Fibroblast of lung (primary cell): ENCODE measurements around the gene TLE5. TPM values are rescaled to one million over a fixed set of nuclear protein-coding genes. Genes with fewer than 3 reads are reported as not detected.
A peak's percentile ranks its signal among the peaks of the same experiment; 100 is the strongest.

Experiments used
- DNase-seq, 2 donors: peaks; one replicate each; pipeline versions ENCODE4 v3.0.0 to v3.0.0-alpha.2; 2010; ENCODE audit warnings: low read depth in 2 of 2
- H2AFZ ChIP-seq: 2 replicates; pipeline ENCODE4 v1.5.1; 2012; ENCODE audit warnings: low read length, control low read depth, inconsistent platforms
- H3K27ac ChIP-seq: 2 replicates; pipeline ENCODE4 v1.5.1; 2011; ENCODE audit warnings: low read length, control low read depth; ENCODE audit not compliant: insufficient read depth
- H3K27me3 ChIP-seq: 2 replicates; pipeline ENCODE4 v1.5.1; 2011; ENCODE audit warnings: mild to moderate bottlenecking, low read length; ENCODE audit not compliant: control insufficient read depth, insufficient read depth
- H3K36me3 ChIP-seq: 2 replicates; pipeline ENCODE4 v1.5.1; 2011; ENCODE audit warnings: low read length; ENCODE audit not compliant: control insufficient read depth, insufficient read depth
- H3K4me1 ChIP-seq: 2 replicates; pipeline ENCODE4 v1.5.1; 2011; ENCODE audit warnings: low read length; ENCODE audit not compliant: control insufficient read depth, insufficient read depth; ENCODE audit errors: extremely low read depth
- H3K4me2 ChIP-seq: 2 replicates; pipeline ENCODE4 v1.5.1; 2011; ENCODE audit warnings: low read length, control low read depth; ENCODE audit not compliant: insufficient read depth; ENCODE audit errors: extremely low read depth
- H3K4me3 ChIP-seq, 4 experiments: fragments of 200-600 bp in 1 of 4; sonication (generic) in 1 of 4; replicated peaks in 1 of 4; 2 replicates each; pipeline ENCODE4 v1.5.1; 2011 to 2016; ENCODE audit warnings: low read length in 4 of 4, low read depth in 3 of 4, mild to moderate bottlenecking in 3 of 4, control low read depth in 2 of 4, inconsistent platforms in 1 of 4, mixed read lengths in 1 of 4; ENCODE audit not compliant: insufficient read depth in 1 of 4; ENCODE audit errors: control extremely low read depth in 1 of 4
- H3K79me2 ChIP-seq: 2 replicates; pipeline ENCODE4 v1.5.1; 2012; ENCODE audit warnings: mild to moderate bottlenecking, low read length, inconsistent platforms; ENCODE audit not compliant: control insufficient read depth, insufficient read depth
- H3K9ac ChIP-seq: 2 replicates; pipeline ENCODE4 v1.5.1; 2011; ENCODE audit warnings: mild to moderate bottlenecking, low read length, control low read depth; ENCODE audit not compliant: insufficient read depth
- H3K9me3 ChIP-seq: 2 replicates; pipeline ENCODE4 v1.5.1; 2012; ENCODE audit warnings: low read depth, low read length; ENCODE audit not compliant: control insufficient read depth, insufficient read depth
- H4K20me1 ChIP-seq: 2 replicates; pipeline ENCODE4 v1.5.1; 2011; ENCODE audit warnings: low read length; ENCODE audit not compliant: control insufficient read depth, insufficient read depth; ENCODE audit errors: extremely low read depth
- EZH2 ChIP-seq: IDR thresholded peaks from 2 replicates; pipeline ENCODE4 v1.5.1; 2012; ENCODE audit warnings: low read length, control low read depth, mild to moderate bottlenecking; ENCODE audit errors: missing control alignments
- polyA plus RNA-seq, 2 donors: library from polyadenylated mRNA; depleted of rRNA in 1 of 2; stranded (reverse) in 1 of 2; unstranded in 1 of 2; fragments of >200 nt; gene quantifications; 2 replicates each; pipeline ENCODE4 v1.2.1, GENCODE V29; 2011 to 2012; ENCODE audit warnings: missing spikeins in 1 of 2
- total RNA-seq: library from RNA; depleted of rRNA; stranded (reverse); fragments of >200 nt; gene quantifications from 2 replicates; pipeline ENCODE4 v1.2.1, GENCODE V29; 2014
- TF ChIP-seq, protein P1 (sequence below), 2 donors: IDR thresholded peaks in 1 of 2; conservative IDR thresholded peaks in 1 of 2; 1 replicate in 1 of 2; 2 replicates in 1 of 2; pipeline ENCODE4 v1.5.1; 2011 to 2012; ENCODE audit warnings: low read length in 2 of 2, control low read depth in 1 of 2, inconsistent platforms in 1 of 2, low read depth in 1 of 2, mild to moderate bottlenecking in 1 of 2

Gene TLE5
- total and polyA plus RNA-seq, 2 donors (not counting 1 experiment from before 2014, with no cell fraction given): 173 to 319 TPM

DNA sequence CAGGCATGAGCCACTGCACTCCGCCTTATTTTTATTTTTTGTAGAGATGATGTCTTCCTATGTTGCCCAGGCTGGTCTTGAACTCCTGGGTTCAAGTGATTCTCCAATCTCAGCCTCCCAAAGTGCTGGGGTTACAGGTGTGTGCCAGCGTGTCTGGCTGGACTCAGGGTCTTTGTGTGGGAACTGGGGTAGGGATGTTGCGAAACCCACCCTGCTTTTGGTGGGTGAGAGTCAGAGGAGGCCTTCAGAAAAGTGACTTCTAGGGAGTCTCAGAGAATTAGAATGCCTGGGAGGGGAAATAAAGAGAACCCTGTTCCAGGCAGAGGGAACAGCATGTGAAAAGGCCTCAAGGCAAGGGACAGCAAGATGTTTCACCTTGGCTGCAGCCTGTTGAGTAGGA is 13.2 kb downstream of the TLE5 start:
- no peaks in the 10 kb centered on the region for H3K4me1 ChIP-seq
- H3K9ac ChIP-seq: no peak overlapping the region
- H3K36me3 ChIP-seq: no peaks in the 10 kb centered on the region
- TF ChIP-seq, protein P1, sequence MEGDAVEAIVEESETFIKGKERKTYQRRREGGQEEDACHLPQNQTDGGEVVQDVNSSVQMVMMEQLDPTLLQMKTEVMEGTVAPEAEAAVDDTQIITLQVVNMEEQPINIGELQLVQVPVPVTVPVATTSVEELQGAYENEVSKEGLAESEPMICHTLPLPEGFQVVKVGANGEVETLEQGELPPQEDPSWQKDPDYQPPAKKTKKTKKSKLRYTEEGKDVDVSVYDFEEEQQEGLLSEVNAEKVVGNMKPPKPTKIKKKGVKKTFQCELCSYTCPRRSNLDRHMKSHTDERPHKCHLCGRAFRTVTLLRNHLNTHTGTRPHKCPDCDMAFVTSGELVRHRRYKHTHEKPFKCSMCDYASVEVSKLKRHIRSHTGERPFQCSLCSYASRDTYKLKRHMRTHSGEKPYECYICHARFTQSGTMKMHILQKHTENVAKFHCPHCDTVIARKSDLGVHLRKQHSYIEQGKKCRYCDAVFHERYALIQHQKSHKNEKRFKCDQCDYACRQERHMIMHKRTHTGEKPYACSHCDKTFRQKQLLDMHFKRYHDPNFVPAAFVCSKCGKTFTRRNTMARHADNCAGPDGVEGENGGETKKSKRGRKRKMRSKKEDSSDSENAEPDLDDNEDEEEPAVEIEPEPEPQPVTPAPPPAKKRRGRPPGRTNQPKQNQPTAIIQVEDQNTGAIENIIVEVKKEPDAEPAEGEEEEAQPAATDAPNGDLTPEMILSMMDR (conservative IDR thresholded peaks at IDR 0.05 in 1 of 2, IDR thresholded peaks at IDR 0.05 in 1 of 2; ENCODE audit: low read depth in 1 of 2, low read length in 2 of 2): no peak
- TF ChIP-seq EZH2: no peak
- H2AFZ ChIP-seq: no peak overlapping the region
- H3K27ac ChIP-seq: no peak overlapping the region
- no peak overlapping the region for H3K4me2 ChIP-seq
- H3K79me2 ChIP-seq: no peaks in the 10 kb centered on the region
- H3K4me3 ChIP-seq: no peak overlapping the region
- no peak for DNase-seq
- H3K9me3 ChIP-seq: no peaks in the 10 kb centered on the region
- H3K27me3 ChIP-seq: no peaks in the 10 kb centered on the region
- H4K20me1 ChIP-seq: no peaks in the 10 kb centered on the region

- H3K4me1 ChIP-seq: no peaks in the 10 kb centered on the region
- no peaks in the 10 kb centered on the region for H4K20me1 ChIP-seq
- no peaks in the 10 kb centered on the region for H3K36me3 ChIP-seq
- no peaks in the 10 kb centered on the region for H3K9me3 ChIP-seq
- H2AFZ ChIP-seq: no peak overlapping the region
- H3K9ac ChIP-seq: no peak overlapping the region
- no peak overlapping the region for H3K27ac ChIP-seq
- H3K4me3 ChIP-seq: peak overlapping the region in 1 of 4 experiments; percentile 41
- H3K79me2 ChIP-seq: no peaks in the 10 kb centered on the region
- H3K27me3 ChIP-seq: no peaks in the 10 kb centered on the region
- no peak for DNase-seq
- no peak for TF ChIP-seq EZH2
- TF ChIP-seq, protein P1 (conservative IDR thresholded peaks at IDR 0.05 in 1 of 2, IDR thresholded peaks at IDR 0.05 in 1 of 2; ENCODE audit: low read depth in 1 of 2, low read length in 2 of 2): no peak
- H3K4me2 ChIP-seq: no peak overlapping the region
Observed at GRCh38 chr19:3048190-3048533, 14.1 kb downstream of the TLE5 start.

DNA sequence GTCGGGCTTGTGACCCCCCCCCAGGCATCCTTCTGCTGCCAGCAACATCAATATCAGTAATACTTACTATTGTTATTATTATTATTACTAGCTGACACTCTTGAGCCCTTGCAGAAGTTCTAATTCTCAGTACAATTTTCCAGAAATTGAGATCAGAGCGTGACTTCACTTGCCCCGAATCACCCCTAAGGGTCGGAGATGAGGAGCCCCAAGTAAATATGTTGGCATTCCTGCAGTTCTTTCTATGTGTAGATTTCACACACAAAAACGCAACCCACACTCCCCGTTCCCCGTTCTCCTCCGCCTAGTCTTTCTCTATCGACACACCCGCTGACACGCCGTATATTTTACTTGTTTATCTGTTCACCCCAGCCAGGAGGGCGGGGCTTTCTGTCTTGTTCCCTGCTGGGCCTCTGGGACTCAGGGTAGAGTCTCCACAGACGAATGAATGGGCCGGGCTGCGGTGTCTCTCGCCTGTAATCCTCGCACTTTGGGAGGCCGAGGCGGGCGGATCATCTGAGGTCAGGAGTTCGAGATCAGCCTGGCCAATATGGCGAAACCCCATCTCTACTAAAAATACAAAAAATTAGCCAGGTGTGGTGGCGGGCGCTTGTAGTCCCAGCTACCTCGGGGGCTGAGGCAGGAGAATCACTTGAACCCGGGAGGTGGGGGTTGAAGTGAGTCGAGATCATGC is 14.7 kb downstream of the TLE5 start:
- no peak for TF ChIP-seq EZH2
- TF ChIP-seq, protein P1 (conservative IDR thresholded peaks at IDR 0.05 in 1 of 2, IDR thresholded peaks at IDR 0.05 in 1 of 2; ENCODE audit: low read depth in 1 of 2, low read length in 2 of 2): no peak

More for the DNA sequence above, 14.7 kb downstream of the TLE5 start:
- Histone ChIP-seq H3K4me3 (peak overlapping the region in 3 of 4 experiments; percentile 28 to 44 (median 41)), H3K27me3 (no peaks in the 10 kb centered on the region), H3K36me3 (no peaks in the 10 kb centered on the region), H3K79me2 (no peaks in the 10 kb centered on the region), H3K27ac (no peak overlapping the region), H3K4me1 (no peaks in the 10 kb centered on the region), H3K9me3 (no peaks in the 10 kb centered on the region), H3K4me2 (peak overlapping the region; percentile 68), H4K20me1 (no peaks in the 10 kb centered on the region), H2AFZ (peak overlapping the region; percentile 41), H3K9ac (no peak overlapping the region)
- DNase-seq: peak; percentile 66 to 89
